Common myeloid progenitor, CD34-positive (primary cell): ENCODE data around the gene MYRIP.
"Not testable (repeated sequence)": the region's sequence is repeated elsewhere in the genome, so short reads cannot be mapped to it uniquely, and the experiment has no call there.

ENCODE experiments used
- CTCF ChIA-PET: fragments of 350-600 bp; sonication (Branson Sonifier 250); formaldehyde crosslinking; loops from one replicate; lab custom pipeline; 2021; ENCODE audit warnings: antibody characterized with exemption; lab: Charles Lee
- POLR2A ChIA-PET: fragments of 350-600 bp; sonication (Branson Sonifier 250); formaldehyde crosslinking; loops from one replicate; lab custom pipeline; 2021; ENCODE audit warnings: antibody characterized with exemption; lab: Charles Lee
- DNase-seq, 3 donors: peaks; one replicate each; pipeline versions ENCODE4 v3.0.0 to v3.0.0-alpha.2; 2013
- H3K27ac ChIP-seq, 2 experiments: 1 replicate in 1 of 2; 2 replicates in 1 of 2; pipeline ENCODE4 v1.7.0; 2013; ENCODE audit warnings: inconsistent platforms in 2 of 2, low read length in 2 of 2, mild to moderate bottlenecking in 2 of 2, low read depth in 1 of 2, moderate library complexity in 1 of 2; ENCODE audit not compliant: severe bottlenecking in 2 of 2, insufficient read depth in 1 of 2, poor library complexity in 1 of 2
- H3K27me3 ChIP-seq, 5 experiments: replicated peaks in 2 of 5; 1 replicate in 3 of 5; 2 replicates in 2 of 5; pipeline versions ENCODE4 v1.6.1 to v1.7.0; 2013; ENCODE audit warnings: low read length in 4 of 5, mild to moderate bottlenecking in 2 of 5, moderate library complexity in 2 of 5, inconsistent platforms in 1 of 5; ENCODE audit not compliant: insufficient read depth in 5 of 5, control insufficient read depth in 4 of 5
- H3K36me3 ChIP-seq, 4 experiments: 1 replicate in 2 of 4; 2 replicates in 2 of 4; pipeline versions ENCODE4 v1.6.1 to v1.7.0; 2013; ENCODE audit warnings: low read length in 3 of 4, control low read depth in 1 of 4, mild to moderate bottlenecking in 1 of 4; ENCODE audit not compliant: control insufficient read depth in 4 of 4, insufficient read depth in 4 of 4
- H3K4me1 ChIP-seq, 4 experiments: 1 replicate in 3 of 4; 2 replicates in 1 of 4; pipeline versions ENCODE4 v1.6.1 to v1.7.1; 2013; ENCODE audit warnings: low read length in 3 of 4, mild to moderate bottlenecking in 3 of 4, control low read depth in 1 of 4, inconsistent platforms in 1 of 4, moderate library complexity in 1 of 4; ENCODE audit not compliant: control insufficient read depth in 4 of 4, insufficient read depth in 4 of 4; ENCODE audit errors: control extremely low read depth in 1 of 4
- H3K4me3 ChIP-seq, 7 experiments: 1 replicate in 4 of 7; 2 replicates in 3 of 7; pipeline versions ENCODE4 v1.5.1 to v1.7.0; 2013; ENCODE audit warnings: mild to moderate bottlenecking in 7 of 7, low read length in 6 of 7, moderate library complexity in 6 of 7, inconsistent platforms in 2 of 7, low read depth in 2 of 7, control low read depth in 1 of 7; ENCODE audit not compliant: insufficient read depth in 4 of 7, control insufficient read depth in 1 of 7; ENCODE audit errors: extremely low read depth in 1 of 7
- H3K9me3 ChIP-seq, 5 experiments: 1 replicate in 4 of 5; 2 replicates in 1 of 5; pipeline versions ENCODE4 v1.6.1 to v1.7.1; 2013; ENCODE audit warnings: low read length in 4 of 5, mild to moderate bottlenecking in 2 of 5, inconsistent platforms in 1 of 5, low read depth in 1 of 5, moderate library complexity in 1 of 5; ENCODE audit not compliant: control insufficient read depth in 4 of 5, insufficient read depth in 2 of 5; ENCODE audit errors: control extremely low read depth in 1 of 5
- WGBS: methylation state at CpG from one replicate; pipeline ENCODE4 v1.1.5; 2013; ENCODE audit not compliant: insufficient coverage; 5-methylcytosine and 5-hydroxymethylcytosine counted together

Gene MYRIP

DNA sequence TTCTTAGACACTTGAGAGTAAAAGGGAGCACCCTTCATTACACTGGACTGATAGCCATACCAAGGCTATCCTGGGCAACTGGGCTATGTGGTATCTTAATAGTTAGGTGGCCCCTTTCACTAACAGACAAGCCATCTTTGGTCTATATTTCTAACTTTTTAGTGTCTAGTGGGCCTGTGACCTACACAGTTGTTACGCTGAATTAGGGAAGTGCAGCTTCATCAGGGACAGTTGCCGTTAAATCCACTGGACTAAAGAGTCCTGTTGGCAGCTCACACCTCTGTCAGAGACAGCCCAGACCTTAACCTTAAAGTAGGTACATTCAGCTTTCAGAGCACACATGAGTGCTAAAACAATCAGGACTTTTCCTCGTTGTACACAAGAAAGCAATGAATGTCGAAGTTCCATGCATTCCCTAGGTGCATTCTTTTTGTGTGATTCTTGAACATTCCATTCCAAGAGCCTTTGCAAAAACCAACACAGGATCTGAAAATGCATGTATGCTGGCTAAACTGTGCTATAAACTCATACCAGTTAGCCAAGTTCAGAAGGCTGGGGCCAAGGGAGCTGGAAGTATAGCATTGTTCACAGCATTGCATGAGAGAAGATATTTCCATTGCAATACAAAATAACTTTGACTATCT, 269.9 kb downstream of the MYRIP start:
- no peak overlapping the region for H3K27ac ChIP-seq
- H3K36me3 ChIP-seq, result no peaks in the 10 kb centered on the region
- ChIA-PET CTCF (interaction anchor here (0.6 kb wide), 1 partner anchor 30 kb away, joined by 3 read pairs; no protein-coding TSS in a partner anchor), POLR2A (no interaction called here)
- no peaks in the 10 kb centered on the region for H3K4me1 ChIP-seq
- no peak overlapping the region for H3K4me3 ChIP-seq
- no peaks in the 10 kb centered on the region for H3K27me3 ChIP-seq
- no peak for DNase-seq
- 95% methylated on average over 4 of the region's 4 CpGs for WGBS
- H3K9me3 ChIP-seq, result peaks cover 0 to 5% (median 2%) of the 10 kb centered on the region in 5 experiments

DNA sequence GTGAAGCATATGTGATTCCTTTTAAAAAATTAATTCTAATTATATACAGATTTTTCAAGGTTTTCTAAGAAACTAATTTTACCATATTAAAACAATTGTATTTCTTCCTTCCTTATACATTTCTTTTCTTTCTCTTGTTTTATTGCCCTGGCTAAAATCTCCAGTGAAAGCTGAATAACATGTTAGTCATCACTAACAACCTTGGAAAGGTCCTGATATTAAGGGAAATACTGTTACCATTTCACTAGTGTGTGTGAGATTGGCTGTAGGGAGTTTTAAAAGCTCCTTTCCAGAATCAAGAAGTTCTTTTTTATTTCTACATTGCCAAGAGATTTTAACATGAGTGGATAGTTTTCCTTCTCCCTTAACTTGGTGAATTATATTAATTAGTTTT, 270.4 kb downstream of the MYRIP start:
- ChIA-PET CTCF (no interaction called here), POLR2A (no interaction called here)
- no peaks in the 10 kb centered on the region for H3K36me3 ChIP-seq
- H3K4me1 ChIP-seq, result no peaks in the 10 kb centered on the region
- H3K4me3 ChIP-seq, result no peak overlapping the region
- no peak for DNase-seq
- H3K27ac ChIP-seq, result no peak overlapping the region
- no peaks in the 10 kb centered on the region for H3K27me3 ChIP-seq
- peaks cover 0 to 5% (median 2%) of the 10 kb centered on the region in 5 experiments for H3K9me3 ChIP-seq

GRCh38 chr3:40083066-40083465, 273.7 kb downstream of the MYRIP start:
- POLR2A ChIA-PET, result no interaction called here

GRCh38 chr3:40084424-40084823, 275.0 kb downstream of the MYRIP start:
- H3K9me3 ChIP-seq, H3K4me1 ChIP-seq, H3K4me3 ChIP-seq, H3K27ac ChIP-seq, H3K27me3 ChIP-seq, CTCF ChIA-PET, DNase-seq, H3K36me3 ChIP-seq, POLR2A ChIA-PET: not testable (repeated sequence)
- WGBS, result no CpG with 5 or more reads among the region's 12 CpGs

More at GRCh38 chr3:40083066-40083465, 273.7 kb downstream of the MYRIP start:
- no peaks in the 10 kb centered on the region for H3K27me3 ChIP-seq
- H3K4me3 ChIP-seq, result no peak overlapping the region
- H3K4me1 ChIP-seq, result no peaks in the 10 kb centered on the region
- H3K36me3 ChIP-seq, result no peaks in the 10 kb centered on the region
- DNase-seq, result no peak
- peaks cover 0 to 5% (median 2%) of the 10 kb centered on the region in 5 experiments for H3K9me3 ChIP-seq
- no peak overlapping the region for H3K27ac ChIP-seq
- CTCF ChIA-PET, result no interaction called here

DNA sequence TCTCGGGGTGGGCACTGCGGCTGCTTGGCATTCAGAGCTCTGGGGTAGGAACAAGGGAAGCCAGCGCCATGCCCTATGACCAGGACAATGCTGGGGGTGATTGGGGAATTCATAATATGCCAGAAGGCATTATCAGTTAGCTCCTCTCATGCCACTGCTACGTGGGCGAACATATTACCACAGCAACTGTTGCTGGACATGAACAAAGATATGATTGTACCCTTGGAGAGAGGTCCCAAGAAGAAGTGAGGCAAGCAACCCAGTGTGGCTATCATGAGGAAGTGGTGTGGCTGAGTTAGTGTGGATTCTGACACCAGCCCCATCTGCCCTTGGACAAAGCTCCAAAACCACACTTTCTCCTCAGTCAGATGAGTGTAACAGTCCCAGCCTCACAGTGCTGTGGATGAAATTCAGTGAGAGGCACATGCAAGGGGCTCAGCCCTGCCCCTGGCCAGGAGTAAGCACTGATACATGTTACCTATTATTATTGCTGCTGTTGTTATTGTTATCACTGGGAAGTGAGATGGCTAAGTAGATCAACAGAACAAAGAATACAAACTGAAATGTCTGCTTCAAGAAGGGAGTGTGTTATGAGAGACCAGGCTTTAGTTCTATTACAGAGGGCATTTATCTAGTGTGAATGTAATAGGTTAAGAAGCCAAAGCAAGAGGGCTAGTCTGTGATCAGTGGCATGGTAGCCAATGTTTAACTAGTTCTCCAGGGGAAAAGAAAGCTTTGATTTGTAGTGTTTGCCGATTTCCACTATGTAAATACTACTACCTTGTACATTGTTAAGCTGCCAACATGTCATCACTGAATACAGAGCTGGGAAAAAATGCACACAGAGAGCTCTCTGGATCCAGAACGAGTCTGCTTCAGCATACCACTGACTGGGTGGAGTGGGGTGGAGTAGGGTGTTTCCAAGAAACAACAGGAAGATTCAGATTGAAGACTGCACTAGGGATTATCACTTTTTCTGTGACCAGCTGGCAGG, 277.8 kb downstream of the MYRIP start:
- ChIA-PET POLR2A (no interaction called here), CTCF (no interaction called here)
- Histone ChIP-seq H3K4me3 (no peak overlapping the region), H3K27ac (no peak overlapping the region), H3K4me1 (no peaks in the 10 kb centered on the region), H3K36me3 (no peaks in the 10 kb centered on the region), H3K27me3 (no peaks in the 10 kb centered on the region), H3K9me3 (peaks cover 0 to 3% (median under 1%) of the 10 kb centered on the region in 5 experiments)
- no peak for DNase-seq
- 88% methylated on average over 6 of the region's 7 CpGs for WGBS

- Histone ChIP-seq H3K27ac (no peak overlapping the region), H3K9me3 (no peaks in the 10 kb centered on the region), H3K36me3 (no peaks in the 10 kb centered on the region), H3K4me3 (no peak overlapping the region), H3K4me1 (no peaks in the 10 kb centered on the region), H3K27me3 (peaks cover 0 to 2% (median 0%) of the 10 kb centered on the region in 5 experiments)
- ChIA-PET POLR2A (no interaction called here), CTCF (no interaction called here)
- 100% methylated on average over 3 of the region's 3 CpGs for WGBS
- no peak for DNase-seq
Observed at GRCh38 chr3:40088527-40089170, 279.2 kb downstream of the MYRIP start.
